GM12873 (cell line): Measurements from ENCODE around the gene DENND1A.

Experiments
- CTCF ChIP-seq: IDR thresholded peaks from 2 replicates; pipeline ENCODE4 v1.5.1; 2012; ENCODE audit warnings: low read depth, mild to moderate bottlenecking, moderate library complexity, low read length, control low read depth; ENCODE audit not compliant: insufficient read depth; ENCODE audit errors: missing control alignments

Gene DENND1A

GRCh38 chr9:123738648-123739047 is 191.3 kb downstream of the DENND1A start:
- no peak for TF ChIP-seq CTCF

GRCh38 chr9:123735376-123735775 is 194.6 kb downstream of the DENND1A start:
- no peak for TF ChIP-seq CTCF

GRCh38 chr9:123727332-123727731 is 202.6 kb downstream of the DENND1A start:
- no peak for TF ChIP-seq CTCF

GRCh38 chr9:123725389-123725788 is 204.5 kb downstream of the DENND1A start:
- no peak for TF ChIP-seq CTCF

GRCh38 chr9:123724211-123724796 is 205.6 kb downstream of the DENND1A start:
- TF ChIP-seq CTCF, result no peak

GRCh38 chr9:123723135-123723875 is 206.6 kb downstream of the DENND1A start:
- TF ChIP-seq CTCF, result no peak

GRCh38 chr9:123722378-123722777 is 207.5 kb downstream of the DENND1A start:
- TF ChIP-seq CTCF, result no peak
